HepG2 (cell line): ENCODE results near the gene TLCD1. TPM values are rescaled to one million over a fixed set of nuclear protein-coding genes. Genes with fewer than 3 reads are reported as not detected.
A peak's percentile ranks its signal among the peaks of the same experiment; 100 is the strongest.

Source experiments
- ADNP ChIP-seq: sonication (generic); formaldehyde crosslinking; IDR thresholded peaks from 2 replicates; pipeline ENCODE4 v1.4.0; 2020; ENCODE audit warnings: missing genetic modification reagents
- ASH2L ChIP-seq: fragments of 300-600, 200-600 bp; sonication (generic); IDR thresholded peaks from 2 replicates; pipeline ENCODE4 v1.7.0; 2017; ENCODE audit warnings: low read depth, mild to moderate bottlenecking, moderate library complexity, mixed read lengths, low read length; ENCODE audit not compliant: insufficient read length
- CBFB ChIP-seq: sonication (generic); formaldehyde crosslinking; IDR thresholded peaks from 2 replicates; pipeline ENCODE4 v1.4.0; 2020; ENCODE audit warnings: missing genetic modification reagents
- DR1 ChIP-seq: sonication (generic); formaldehyde crosslinking; IDR thresholded peaks from 2 replicates; pipeline ENCODE4 v1.8.0; 2021; ENCODE audit warnings: mild to moderate bottlenecking, missing genetic modification reagents, inconsistent platforms
- EHMT2 ChIP-seq: fragments of 200-600 bp; sonication (generic); IDR thresholded peaks from 2 replicates; pipeline ENCODE4 v1.7.0; 2017; ENCODE audit warnings: antibody characterized with exemption, low read depth, low read length, borderline replicate concordance
- FOSL2 ChIP-seq: sonication (generic); formaldehyde crosslinking; IDR thresholded peaks from 2 replicates; pipeline ENCODE4 v1.4.0; 2020; ENCODE audit warnings: missing genetic modification reagents
- KAT8 ChIP-seq: IDR thresholded peaks from 2 replicates; pipeline ENCODE4 v1.6.1; 2016; ENCODE audit warnings: missing genetic modification reagents, missing compliant biosample characterization
- MAFF ChIP-seq: IDR thresholded peaks from 2 replicates; pipeline ENCODE4 v1.6.1; 2011; ENCODE audit warnings: low read depth, low read length, improper control_type of control experiment
- NFE2 ChIP-seq: sonication (generic); formaldehyde crosslinking; IDR thresholded peaks from 2 replicates; pipeline ENCODE4 v1.4.0; 2020; ENCODE audit warnings: missing genetic modification reagents
- NR2F1 ChIP-seq, 2 experiments: fragments of 450-650 bp in 1 of 2; formaldehyde crosslinking in 1 of 2; IDR thresholded peaks; 2 replicates each; pipeline versions ENCODE4 v1.5.0 to v1.6.1; 2016 to 2020; ENCODE audit warnings: mild to moderate bottlenecking in 1 of 2, missing compliant biosample characterization in 1 of 2, missing genetic modification reagents in 1 of 2, moderate library complexity in 1 of 2
- ONECUT2 ChIP-seq: sonication (generic); formaldehyde crosslinking; IDR thresholded peaks from 2 replicates; pipeline ENCODE4 v1.4.0; 2020; ENCODE audit warnings: missing genetic modification reagents
- SSRP1 ChIP-seq: IDR thresholded peaks from 2 replicates; pipeline ENCODE4 v1.6.1; 2016; ENCODE audit warnings: control low read depth
- ZC3H13 ChIP-seq: sonication (generic); formaldehyde crosslinking; IDR thresholded peaks from 2 replicates; pipeline ENCODE4 v1.8.1; 2023; ENCODE audit warnings: mild to moderate bottlenecking, missing genetic modification reagents, moderate library complexity
- ZFP1 ChIP-seq: IDR thresholded peaks from 2 replicates; pipeline ENCODE4 v1.6.1; 2016
- ZNF136 ChIP-seq: sonication (generic); formaldehyde crosslinking; IDR thresholded peaks from 2 replicates; pipeline ENCODE4 v1.8.1; 2022; ENCODE audit warnings: low read depth, mild to moderate bottlenecking, moderate library complexity, missing genetic modification reagents
- ZNF44 ChIP-seq: sonication (generic); formaldehyde crosslinking; IDR thresholded peaks from 2 replicates; pipeline ENCODE4 v1.5.1; 2020; ENCODE audit warnings: mild to moderate bottlenecking, missing genetic modification reagents
- ZNF713 ChIP-seq: sonication (generic); formaldehyde crosslinking; IDR thresholded peaks from 2 replicates; pipeline ENCODE4 v1.4.0; 2020; ENCODE audit warnings: mild to moderate bottlenecking, missing genetic modification reagents
- ZNF724P ChIP-seq: sonication (generic); formaldehyde crosslinking; IDR thresholded peaks from 2 replicates; pipeline ENCODE4 v1.8.0; 2022; ENCODE audit warnings: missing genetic modification reagents, borderline replicate concordance
- ZNF737 ChIP-seq: sonication (generic); formaldehyde crosslinking; IDR thresholded peaks from 2 replicates; pipeline ENCODE4 v1.5.0; 2020; ENCODE audit warnings: missing genetic modification reagents, mild to moderate bottlenecking, borderline replicate concordance
- polyA plus RNA-seq, 8 experiments: library from polyadenylated mRNA; depleted of rRNA in 3 of 8; stranded (reverse) in 7 of 8; unstranded in 1 of 8; fragments of >200 nt; fragmentation: Illumina TruSeq in 4 of 8; extraction: Trizol in 4 of 8; gene quantifications; 2 replicates each; pipeline versions ENCODE4 v1.2.1 to v1.2.3, GENCODE V29; 2011 to 2016; ENCODE audit warnings: low read depth in 4 of 8, missing spikeins in 1 of 8, mixed read lengths in 1 of 8; ENCODE audit not compliant: insufficient read depth in 1 of 8
- total RNA-seq, 5 experiments: library from RNA; depleted of rRNA; stranded (reverse); fragments of >200 nt; fragmentation: Illumina TruSeq; extraction: Trizol; gene quantifications; 2 replicates each; pipeline ENCODE4 v1.2.3, GENCODE V29; 2016; ENCODE audit warnings: low read depth in 1 of 5
- TF ChIP-seq, protein P1 (sequence below): sonication (generic); formaldehyde crosslinking; conservative IDR thresholded peaks from 2 replicates; pipeline ENCODE4 v1.4.0; 2020; ENCODE audit warnings: missing genetic modification reagents
- TF ChIP-seq, protein P2 (sequence below): sonication (generic); formaldehyde crosslinking; IDR thresholded peaks from 2 replicates; pipeline ENCODE4 v1.9.0; 2022; ENCODE audit warnings: low read depth, missing genetic modification reagents
- TF ChIP-seq, protein P3 (sequence below): sonication (generic); formaldehyde crosslinking; conservative IDR thresholded peaks from 2 replicates; pipeline ENCODE4 v1.4.0; 2020; ENCODE audit warnings: mild to moderate bottlenecking, missing genetic modification reagents, moderate library complexity
- TF ChIP-seq, protein P4 (sequence below): sonication (generic); formaldehyde crosslinking; IDR thresholded peaks from 2 replicates; pipeline ENCODE4 v1.5.0; 2020; ENCODE audit warnings: mild to moderate bottlenecking, missing genetic modification reagents

Gene TLCD1
- total and polyA plus RNA-seq, 2 of the 13 experiments (the other 11 are each of a cell fraction or from before 2014, with no cell fraction given) = 14.9 to 19.6 TPM

DNA sequence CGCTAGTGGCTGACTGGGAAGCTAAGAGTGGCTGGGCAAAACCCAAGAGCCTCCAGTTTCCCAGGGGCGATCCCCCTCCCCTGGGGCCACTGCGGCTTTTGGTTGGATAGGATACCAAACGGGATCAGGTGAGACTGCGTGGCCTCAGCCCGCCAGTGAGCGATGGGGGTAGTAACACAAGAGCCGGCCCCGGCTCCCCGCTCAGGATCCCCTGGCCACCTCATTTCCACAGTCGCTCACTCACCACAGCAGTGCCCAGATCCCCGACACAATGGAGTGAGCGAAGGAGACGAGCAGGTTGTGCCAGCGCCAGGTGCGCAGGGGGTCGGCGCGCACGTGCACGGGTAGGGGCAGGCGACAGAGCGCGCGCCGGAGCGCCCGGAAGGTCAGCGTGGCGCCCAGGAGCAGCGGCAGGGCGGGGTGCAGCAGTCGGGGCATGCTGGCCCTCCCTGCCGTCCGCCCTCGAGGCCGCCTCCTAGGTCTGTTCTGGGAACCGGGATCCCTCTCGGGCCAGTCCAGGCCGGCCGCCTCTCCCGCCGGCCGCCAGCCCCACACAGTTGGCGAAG lies 290 bp downstream of the TLCD1 start (continued):
- TF ChIP-seq ZNF724P (CRISPR knock-in tag) = peak; percentile 79; the same call in 1 of the 2 replicates
- TF ChIP-seq SSRP1 (CRISPR knock-in tag) = no peak; the same call in 1 of the 2 replicates
- 0 out of 2 replicates have a peak, but pooled peaks have one; percentile 75 for TF ChIP-seq ZNF713 (CRISPR knock-in tag)
- TF ChIP-seq, protein P1, sequence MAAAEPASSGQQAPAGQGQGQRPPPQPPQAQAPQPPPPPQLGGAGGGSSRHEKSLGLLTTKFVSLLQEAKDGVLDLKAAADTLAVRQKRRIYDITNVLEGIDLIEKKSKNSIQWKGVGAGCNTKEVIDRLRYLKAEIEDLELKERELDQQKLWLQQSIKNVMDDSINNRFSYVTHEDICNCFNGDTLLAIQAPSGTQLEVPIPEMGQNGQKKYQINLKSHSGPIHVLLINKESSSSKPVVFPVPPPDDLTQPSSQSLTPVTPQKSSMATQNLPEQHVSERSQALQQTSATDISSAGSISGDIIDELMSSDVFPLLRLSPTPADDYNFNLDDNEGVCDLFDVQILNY (CRISPR knock-in tag) = peak; percentile 40; the same call in 1 of the 2 replicates
- no peak for TF ChIP-seq ZNF737
- peak; percentile 49 for TF ChIP-seq ASH2L
- no peak for TF ChIP-seq ONECUT2 (CRISPR knock-in tag)
- no peak; the same call in 1 of the 2 replicates for TF ChIP-seq DR1 (CRISPR knock-in tag)
- TF ChIP-seq ZFP1 = 0 out of 2 replicates have a peak, but pooled peaks have one; percentile 16
- peak; percentile 57; the same call in 1 of the 2 replicates for TF ChIP-seq CBFB (CRISPR knock-in tag)
- TF ChIP-seq, protein P2, sequence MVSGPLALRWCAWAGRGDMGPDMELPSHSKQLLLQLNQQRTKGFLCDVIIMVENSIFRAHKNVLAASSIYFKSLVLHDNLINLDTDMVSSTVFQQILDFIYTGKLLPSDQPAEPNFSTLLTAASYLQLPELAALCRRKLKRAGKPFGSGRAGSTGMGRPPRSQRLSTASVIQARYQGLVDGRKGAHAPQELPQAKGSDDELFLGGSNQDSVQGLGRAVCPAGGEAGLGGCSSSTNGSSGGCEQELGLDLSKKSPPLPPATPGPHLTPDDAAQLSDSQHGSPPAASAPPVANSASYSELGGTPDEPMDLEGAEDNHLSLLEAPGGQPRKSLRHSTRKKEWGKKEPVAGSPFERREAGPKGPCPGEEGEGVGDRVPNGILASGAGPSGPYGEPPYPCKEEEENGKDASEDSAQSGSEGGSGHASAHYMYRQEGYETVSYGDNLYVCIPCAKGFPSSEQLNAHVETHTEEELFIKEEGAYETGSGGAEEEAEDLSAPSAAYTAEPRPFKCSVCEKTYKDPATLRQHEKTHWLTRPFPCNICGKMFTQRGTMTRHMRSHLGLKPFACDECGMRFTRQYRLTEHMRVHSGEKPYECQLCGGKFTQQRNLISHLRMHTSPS = no peak; the same call in none of the 2 replicates
- TF ChIP-seq, protein P3, sequence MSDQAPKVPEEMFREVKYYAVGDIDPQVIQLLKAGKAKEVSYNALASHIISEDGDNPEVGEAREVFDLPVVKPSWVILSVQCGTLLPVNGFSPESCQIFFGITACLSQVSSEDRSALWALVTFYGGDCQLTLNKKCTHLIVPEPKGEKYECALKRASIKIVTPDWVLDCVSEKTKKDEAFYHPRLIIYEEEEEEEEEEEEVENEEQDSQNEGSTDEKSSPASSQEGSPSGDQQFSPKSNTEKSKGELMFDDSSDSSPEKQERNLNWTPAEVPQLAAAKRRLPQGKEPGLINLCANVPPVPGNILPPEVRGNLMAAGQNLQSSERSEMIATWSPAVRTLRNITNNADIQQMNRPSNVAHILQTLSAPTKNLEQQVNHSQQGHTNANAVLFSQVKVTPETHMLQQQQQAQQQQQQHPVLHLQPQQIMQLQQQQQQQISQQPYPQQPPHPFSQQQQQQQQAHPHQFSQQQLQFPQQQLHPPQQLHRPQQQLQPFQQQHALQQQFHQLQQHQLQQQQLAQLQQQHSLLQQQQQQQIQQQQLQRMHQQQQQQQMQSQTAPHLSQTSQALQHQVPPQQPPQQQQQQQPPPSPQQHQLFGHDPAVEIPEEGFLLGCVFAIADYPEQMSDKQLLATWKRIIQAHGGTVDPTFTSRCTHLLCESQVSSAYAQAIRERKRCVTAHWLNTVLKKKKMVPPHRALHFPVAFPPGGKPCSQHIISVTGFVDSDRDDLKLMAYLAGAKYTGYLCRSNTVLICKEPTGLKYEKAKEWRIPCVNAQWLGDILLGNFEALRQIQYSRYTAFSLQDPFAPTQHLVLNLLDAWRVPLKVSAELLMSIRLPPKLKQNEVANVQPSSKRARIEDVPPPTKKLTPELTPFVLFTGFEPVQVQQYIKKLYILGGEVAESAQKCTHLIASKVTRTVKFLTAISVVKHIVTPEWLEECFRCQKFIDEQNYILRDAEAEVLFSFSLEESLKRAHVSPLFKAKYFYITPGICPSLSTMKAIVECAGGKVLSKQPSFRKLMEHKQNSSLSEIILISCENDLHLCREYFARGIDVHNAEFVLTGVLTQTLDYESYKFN (CRISPR knock-in tag) = peak; percentile 49; the same call in 1 of the 2 replicates
- TF ChIP-seq ADNP (CRISPR knock-in tag) = no peak
- TF ChIP-seq ZNF44 (CRISPR knock-in tag) = 0 out of 2 replicates have a peak, but pooled peaks have one; percentile 40
- no peak for TF ChIP-seq EHMT2
- TF ChIP-seq NFE2 = no peak
- peak; percentile 80 for TF ChIP-seq ZC3H13 (CRISPR knock-in tag)
- TF ChIP-seq, protein P4, sequence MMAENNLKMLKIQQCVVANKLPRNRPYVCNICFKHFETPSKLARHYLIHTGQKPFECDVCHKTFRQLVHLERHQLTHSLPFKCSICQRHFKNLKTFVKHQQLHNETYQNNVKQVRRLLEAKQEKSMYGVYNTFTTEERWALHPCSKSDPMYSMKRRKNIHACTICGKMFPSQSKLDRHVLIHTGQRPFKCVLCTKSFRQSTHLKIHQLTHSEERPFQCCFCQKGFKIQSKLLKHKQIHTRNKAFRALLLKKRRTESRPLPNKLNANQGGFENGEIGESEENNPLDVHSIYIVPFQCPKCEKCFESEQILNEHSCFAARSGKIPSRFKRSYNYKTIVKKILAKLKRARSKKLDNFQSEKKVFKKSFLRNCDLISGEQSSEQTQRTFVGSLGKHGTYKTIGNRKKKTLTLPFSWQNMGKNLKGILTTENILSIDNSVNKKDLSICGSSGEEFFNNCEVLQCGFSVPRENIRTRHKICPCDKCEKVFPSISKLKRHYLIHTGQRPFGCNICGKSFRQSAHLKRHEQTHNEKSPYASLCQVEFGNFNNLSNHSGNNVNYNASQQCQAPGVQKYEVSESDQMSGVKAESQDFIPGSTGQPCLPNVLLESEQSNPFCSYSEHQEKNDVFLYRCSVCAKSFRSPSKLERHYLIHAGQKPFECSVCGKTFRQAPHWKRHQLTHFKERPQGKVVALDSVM = peak; percentile 52; the same call in 1 of the 2 replicates
- TF ChIP-seq KAT8 (CRISPR knock-in tag) = no peak; the same call in 1 of the 2 replicates
- TF ChIP-seq MAFF = no peak
- TF ChIP-seq ZNF136 (CRISPR knock-in tag) = no peak; the same call in 1 of the 2 replicates
- TF ChIP-seq NR2F1 (CRISPR knock-in tag; IDR thresholded peaks at IDR 0.05) = peak in 1 of 2 experiments; percentile 16; a peak in 1 of 4 replicates
- TF ChIP-seq FOSL2 (CRISPR knock-in tag) = peak; percentile 5; the same call in 1 of the 2 replicates
